Parathyroid adenoma (tissue), 2 donors: ENCODE data around the gene CGREF1.

Source experiments
- H2AFZ ChIP-seq: fragments of 300-600 bp; sonication (generic); one replicate; pipeline ENCODE4 v1.7.0; 2017; ENCODE audit warnings: antibody characterized with exemption, mild to moderate bottlenecking
- H3K27ac ChIP-seq: fragments of 300-600 bp; sonication (generic); one replicate; pipeline ENCODE4 v1.7.0; 2017
- H3K27me3 ChIP-seq: fragments of 300-600 bp; sonication (generic); one replicate; pipeline ENCODE4 v1.7.0; 2017; ENCODE audit warnings: low read length; ENCODE audit not compliant: control insufficient read depth, insufficient read depth
- H3K36me3 ChIP-seq: fragments of 300-600 bp; sonication (generic); one replicate; pipeline ENCODE4 v1.7.0; 2017; ENCODE audit warnings: low read length; ENCODE audit not compliant: control insufficient read depth, insufficient read depth
- H3K4me1 ChIP-seq: fragments of 300-600 bp; sonication (generic); one replicate; pipeline ENCODE4 v1.7.0; 2017; ENCODE audit warnings: control low read depth
- H3K4me2 ChIP-seq: fragments of 300-600 bp; sonication (generic); one replicate; pipeline ENCODE4 v1.7.0; 2017; ENCODE audit warnings: low read length
- H3K4me3 ChIP-seq: fragments of 300-600 bp; sonication (generic); one replicate; pipeline ENCODE4 v1.7.0; 2017; ENCODE audit warnings: low read depth, low read length
- H3K79me2 ChIP-seq: fragments of 300-600 bp; sonication (generic); one replicate; pipeline ENCODE4 v1.7.0; 2017; ENCODE audit warnings: control low read depth
- H3K9ac ChIP-seq: fragments of 300-600 bp; sonication (generic); one replicate; pipeline ENCODE4 v1.7.0; 2017; ENCODE audit warnings: mild to moderate bottlenecking
- H3K9me3 ChIP-seq: fragments of 300-600 bp; sonication (generic); one replicate; pipeline ENCODE4 v1.7.0; 2017; ENCODE audit warnings: low read length; ENCODE audit not compliant: control insufficient read depth
- CTCF ChIP-seq: fragments of 300-600 bp; sonication (generic); IDR thresholded peaks from one replicate; pipeline ENCODE4 v1.7.0; 2017; ENCODE audit warnings: antibody characterized with exemption, mild to moderate bottlenecking
- donor health status: primary hyperparathyroidism.

The CGREF1 gene

DNA sequence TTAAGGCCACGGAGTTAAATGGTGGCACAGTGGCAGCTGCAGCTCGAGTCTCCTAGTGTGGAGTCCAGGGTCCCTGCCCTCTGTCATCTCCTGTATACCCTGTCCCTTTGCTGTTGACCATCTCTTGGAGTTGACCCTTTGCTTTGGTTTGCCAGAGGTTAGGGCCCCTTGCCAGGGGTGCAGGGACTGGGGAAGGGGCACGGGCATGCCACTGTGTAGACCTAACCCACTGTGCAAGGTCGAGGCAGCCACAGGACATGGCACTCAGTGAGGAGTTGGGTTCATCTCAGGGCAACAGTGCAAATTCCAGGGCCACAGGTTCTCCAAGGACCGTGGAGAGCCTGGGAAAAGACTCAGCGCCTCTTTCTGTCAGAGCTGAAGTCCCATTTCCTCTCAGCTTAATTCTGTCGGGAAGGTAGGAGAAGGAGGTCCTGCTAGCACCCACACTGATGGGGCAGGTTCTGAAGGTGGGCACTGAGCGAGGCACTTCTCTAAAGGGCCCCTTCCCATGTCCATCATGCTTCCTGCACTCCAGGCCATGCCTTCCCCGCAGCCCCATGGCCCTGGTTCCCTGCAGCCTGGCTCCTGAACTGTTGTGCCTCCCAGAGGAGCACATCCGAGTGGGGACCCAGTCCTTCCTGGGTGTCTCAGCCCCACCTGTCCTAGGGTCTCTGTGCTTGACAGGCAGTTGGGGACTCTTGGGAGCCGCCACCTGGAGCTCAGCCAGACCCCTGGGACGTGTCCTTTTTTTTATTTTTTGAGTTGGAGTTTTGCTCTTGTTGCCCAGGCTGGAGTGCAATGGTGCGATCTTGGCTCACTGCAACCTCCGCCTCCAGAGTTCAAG lies 29.6 kb downstream of the CGREF1 start:
- no peak overlapping the region for H3K4me3 ChIP-seq
- no peaks in the 10 kb centered on the region for H3K79me2 ChIP-seq
- H3K9ac ChIP-seq, result no peak overlapping the region
- no peak for TF ChIP-seq CTCF
- no peak overlapping the region for H3K27ac ChIP-seq
- no peaks in the 10 kb centered on the region for H3K9me3 ChIP-seq
- peaks cover 30% of the 10 kb centered on the region for H3K4me1 ChIP-seq
- H3K27me3 ChIP-seq, result no peaks in the 10 kb centered on the region
- no peaks in the 10 kb centered on the region for H3K36me3 ChIP-seq
- H2AFZ ChIP-seq, result no peak overlapping the region
- no peak overlapping the region for H3K4me2 ChIP-seq

DNA sequence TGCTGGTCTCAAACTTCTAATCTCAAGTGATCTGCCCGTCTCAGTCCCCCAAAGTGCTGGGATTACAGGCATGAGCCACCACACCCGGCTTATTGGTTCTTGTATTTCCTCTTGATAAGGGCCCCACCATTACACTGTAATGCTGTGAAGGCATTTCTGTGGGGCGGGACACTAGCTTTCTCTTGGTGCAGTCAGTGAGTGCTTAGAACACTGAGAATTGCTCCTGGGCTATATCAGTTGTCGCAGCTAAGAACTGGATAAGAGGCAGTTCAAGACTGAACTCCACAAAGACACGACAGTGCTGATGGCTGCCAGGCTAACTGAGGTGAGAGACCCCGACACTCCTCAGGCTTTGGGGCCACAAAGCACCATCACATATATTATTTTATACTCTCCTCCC lies 30.3 kb downstream of the CGREF1 start:
- Histone ChIP-seq H3K36me3 (no peaks in the 10 kb centered on the region), H3K9me3 (no peaks in the 10 kb centered on the region), H3K27ac (no peak overlapping the region), H3K27me3 (no peaks in the 10 kb centered on the region), H3K9ac (no peak overlapping the region), H3K4me3 (no peak overlapping the region), H2AFZ (no peak overlapping the region), H3K79me2 (no peaks in the 10 kb centered on the region), H3K4me2 (no peak overlapping the region), H3K4me1 (peaks cover 29% of the 10 kb centered on the region)
- no peak for TF ChIP-seq CTCF

GRCh38 chr2:27087823-27088410 lies 31.0 kb downstream of the CGREF1 start:
- TF ChIP-seq CTCF, result no peak
- H3K4me1 ChIP-seq, result peaks cover 22% of the 10 kb centered on the region
- H3K4me2 ChIP-seq, result no peak overlapping the region
- no peaks in the 10 kb centered on the region for H3K79me2 ChIP-seq
- H3K4me3 ChIP-seq, result no peak overlapping the region
- H3K9me3 ChIP-seq, result no peaks in the 10 kb centered on the region
- no peak overlapping the region for H3K9ac ChIP-seq
- no peaks in the 10 kb centered on the region for H3K36me3 ChIP-seq
- no peak overlapping the region for H2AFZ ChIP-seq
- no peaks in the 10 kb centered on the region for H3K27me3 ChIP-seq
- no peak overlapping the region for H3K27ac ChIP-seq

GRCh38 chr2:27086724-27087593 lies 32.0 kb downstream of the CGREF1 start, which contains the start of gene KHK:
TSS of gene KHK (plus strand) at chr2:27086772. CDS start at chr2:27087260, 488 bp downstream.
- peak within 1 kb of the TSS; percentile 55 for H3K9ac ChIP-seq
- peak within 1 kb of the TSS; percentile 97 for H2AFZ ChIP-seq
- no peaks in the 10 kb centered on the region for H3K9me3 ChIP-seq
- TF ChIP-seq CTCF, result no peak
- no peaks in the 10 kb centered on the region for H3K36me3 ChIP-seq
- no peaks in the 10 kb centered on the region for H3K27me3 ChIP-seq
- H3K79me2 ChIP-seq, result no peaks in the 10 kb centered on the region
- H3K4me2 ChIP-seq, result peak within 1 kb of the TSS; percentile 85
- peak within 1 kb of the TSS; percentile 76 for H3K27ac ChIP-seq
- peaks cover 14% of the 10 kb centered on the region for H3K4me1 ChIP-seq
- peak within 1 kb of the TSS; percentile 56 for H3K4me3 ChIP-seq
